T-helper 22 cell (primary cell): ENCODE measurements around the gene FAM181A.

ENCODE experiments used
- DNase-seq: peaks from one replicate; pipeline ENCODE4 v3.0.0-alpha.2; 2020; ENCODE audit warnings: low read depth

The FAM181A gene

DNA sequence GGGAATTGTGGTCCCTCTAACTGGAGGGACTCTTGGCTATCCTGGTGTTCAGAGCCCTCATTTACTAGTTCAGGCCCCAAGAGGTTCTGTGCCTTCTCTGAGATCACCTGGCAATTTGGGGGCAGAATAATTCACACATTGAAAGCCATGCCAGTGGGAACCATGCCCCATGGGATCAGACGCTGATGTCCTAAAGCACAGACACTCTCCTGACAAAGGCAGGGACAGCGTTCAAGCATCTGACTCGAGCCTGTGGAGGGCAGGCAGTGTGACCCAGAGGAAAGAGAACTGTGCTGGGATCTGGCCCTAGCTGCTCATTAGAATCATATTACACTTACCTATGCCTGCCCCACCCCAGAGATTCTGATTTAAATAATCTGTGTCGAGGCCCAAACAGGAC lies 51.6 kb downstream of the FAM181A start:
- no peak for DNase-seq
